ENCODE measurements around the gene HMX3.

The HMX3 gene

GRCh38 chr10:123135415-123136141 is at the start of gene HMX3:
Gene HMX3, plus strand, starts transcription at chr10:123135970. Its CDS starts 81 bp downstream, at chr10:123136051.
- DNase-seq = no peak

DNA sequence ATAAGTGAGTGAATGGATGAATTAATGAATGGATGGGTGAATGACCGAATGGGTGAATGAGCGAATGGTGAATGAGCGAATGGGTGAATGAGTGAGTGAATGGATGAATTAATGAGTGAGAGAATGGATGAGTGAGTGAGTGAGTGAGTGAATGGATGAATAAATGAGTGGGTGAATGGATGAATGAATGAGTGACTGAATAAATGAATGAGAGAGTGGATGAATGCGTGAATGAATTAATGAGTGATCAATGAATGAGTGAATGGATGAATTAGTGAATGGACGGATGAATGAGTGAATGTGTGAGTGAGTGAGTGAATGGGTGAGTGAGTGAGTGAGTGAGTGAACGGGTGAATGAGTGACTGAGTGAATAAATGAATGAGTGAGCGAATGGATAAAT is 49.5 kb upstream of the HMX3 start:
- DNase-seq = no peak

DNA sequence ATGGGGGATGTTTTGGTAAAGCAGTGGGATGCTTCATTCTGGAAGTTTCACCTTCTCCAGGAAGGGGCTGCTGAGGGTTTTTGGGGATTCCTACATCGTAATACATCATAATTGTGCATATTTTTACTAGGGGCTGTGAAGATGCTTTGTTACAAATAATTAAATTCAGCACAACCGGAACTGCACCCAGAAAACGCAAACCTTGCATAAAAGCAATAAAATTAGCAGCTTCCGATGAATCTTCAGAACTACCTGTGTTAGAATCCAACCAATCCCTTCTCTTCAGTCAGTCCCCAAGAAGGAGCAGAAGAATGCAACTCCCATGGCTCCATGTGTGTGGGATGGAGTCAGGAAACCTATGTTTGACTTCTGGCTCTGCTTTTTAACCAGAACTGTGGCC is 48.4 kb upstream of the HMX3 start:
- no peak for DNase-seq

GRCh38 chr10:123087786-123088185 is 48.0 kb upstream of the HMX3 start:
- no peak for DNase-seq

DNA sequence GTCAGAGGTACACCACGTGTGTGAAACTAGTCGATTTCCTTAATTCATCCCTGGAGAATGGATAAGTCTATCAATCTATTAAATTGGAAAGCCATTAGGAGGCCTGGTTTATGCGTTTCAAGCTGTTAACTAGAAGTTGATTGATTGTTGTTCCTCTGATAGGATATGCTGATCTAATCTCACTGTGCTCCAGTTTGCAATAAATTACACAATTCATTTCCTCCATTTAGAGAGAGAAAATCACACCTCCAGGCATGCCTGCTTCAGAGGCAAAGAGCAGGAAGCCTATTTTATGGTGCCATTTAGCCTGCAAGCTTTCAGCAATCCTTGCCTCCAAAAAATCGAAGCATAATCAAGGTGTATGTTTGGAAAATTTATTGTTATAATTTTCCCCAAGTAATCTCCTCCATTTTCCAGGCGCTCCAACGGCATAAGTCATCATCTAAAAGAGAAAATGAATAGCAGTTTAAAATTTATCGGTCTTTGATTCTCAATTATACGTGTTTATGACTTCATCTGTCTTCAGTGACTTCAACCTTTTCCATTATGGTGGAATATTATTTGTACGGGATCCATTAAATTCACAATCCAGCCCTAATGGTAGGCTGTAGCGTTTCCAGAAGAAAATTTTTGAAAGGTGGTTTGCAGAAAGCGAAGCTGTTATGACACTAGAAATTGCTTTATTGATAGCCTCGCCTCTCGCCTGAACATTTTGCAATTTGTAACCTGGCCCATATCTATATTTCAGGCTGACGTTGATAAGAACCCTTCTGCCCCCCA is 42.9 kb upstream of the HMX3 start:
- DNase-seq = no peak

GRCh38 chr10:123093489-123093888 is 42.3 kb upstream of the HMX3 start:
- no peak for DNase-seq

DNA sequence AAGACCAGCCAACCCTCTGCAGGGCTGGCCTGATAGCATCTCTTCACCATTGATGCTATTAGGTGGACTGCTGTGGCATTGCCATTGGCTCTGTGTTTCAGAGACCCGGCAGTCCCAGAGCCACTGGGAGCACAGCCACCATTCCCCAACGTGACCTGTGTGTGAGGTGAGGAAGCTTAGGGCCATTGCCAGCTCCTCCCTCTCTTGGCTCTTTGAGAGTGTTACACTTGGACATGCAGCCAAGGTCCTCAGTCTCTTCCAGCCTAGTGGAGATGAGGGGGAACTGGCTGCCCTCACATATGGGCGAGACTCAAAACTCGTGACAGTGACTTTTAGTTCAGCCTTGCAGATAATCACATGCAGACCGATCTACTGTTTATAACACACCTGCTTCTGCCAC is 39.3 kb upstream of the HMX3 start:
- DNase-seq = no peak

- DNase-seq = no peak
These were observed 38.7 kb upstream of the HMX3 start for GRCh38 chr10:123097039-123097438.

GRCh38 chr10:123100030-123100762 is 35.6 kb upstream of the HMX3 start:
- DNase-seq = no peak

- DNase-seq = no peak
These were observed 33.9 kb upstream of the HMX3 start for GRCh38 chr10:123101872-123102271.

- no peak for DNase-seq
These were observed 33.1 kb upstream of the HMX3 start for GRCh38 chr10:123102673-123103072.

DNA sequence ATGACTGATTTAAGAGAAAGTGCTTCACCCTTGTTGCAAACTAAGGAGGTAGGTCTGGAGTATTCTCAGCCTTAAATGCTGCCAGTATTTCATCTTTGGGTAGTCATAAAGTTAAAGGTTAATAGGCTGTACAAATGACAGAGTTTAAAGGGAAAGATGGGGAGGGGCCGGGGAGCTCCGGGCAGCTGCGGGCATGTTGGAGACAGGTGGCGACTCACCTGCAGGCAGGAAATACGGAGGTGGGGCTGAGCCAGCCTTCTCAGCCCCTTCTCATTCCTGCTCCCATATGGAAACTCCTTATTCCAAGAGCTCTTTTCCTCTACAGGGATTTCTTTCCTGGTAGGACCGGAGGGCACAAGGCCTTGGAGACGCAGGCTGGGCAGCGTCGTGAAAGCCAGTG is 31.8 kb upstream of the HMX3 start:
- no peak for DNase-seq

- DNase-seq = no peak
These were observed 26.3 kb upstream of the HMX3 start for GRCh38 chr10:123109466-123109865.

GRCh38 chr10:123117644-123118417 is 17.9 kb upstream of the HMX3 start:
- DNase-seq = no peak

GRCh38 chr10:123119081-123119480 is 16.7 kb upstream of the HMX3 start:
- no peak for DNase-seq

- no peak for DNase-seq
These were observed 9.5 kb upstream of the HMX3 start for GRCh38 chr10:123126246-123126645.

DNA sequence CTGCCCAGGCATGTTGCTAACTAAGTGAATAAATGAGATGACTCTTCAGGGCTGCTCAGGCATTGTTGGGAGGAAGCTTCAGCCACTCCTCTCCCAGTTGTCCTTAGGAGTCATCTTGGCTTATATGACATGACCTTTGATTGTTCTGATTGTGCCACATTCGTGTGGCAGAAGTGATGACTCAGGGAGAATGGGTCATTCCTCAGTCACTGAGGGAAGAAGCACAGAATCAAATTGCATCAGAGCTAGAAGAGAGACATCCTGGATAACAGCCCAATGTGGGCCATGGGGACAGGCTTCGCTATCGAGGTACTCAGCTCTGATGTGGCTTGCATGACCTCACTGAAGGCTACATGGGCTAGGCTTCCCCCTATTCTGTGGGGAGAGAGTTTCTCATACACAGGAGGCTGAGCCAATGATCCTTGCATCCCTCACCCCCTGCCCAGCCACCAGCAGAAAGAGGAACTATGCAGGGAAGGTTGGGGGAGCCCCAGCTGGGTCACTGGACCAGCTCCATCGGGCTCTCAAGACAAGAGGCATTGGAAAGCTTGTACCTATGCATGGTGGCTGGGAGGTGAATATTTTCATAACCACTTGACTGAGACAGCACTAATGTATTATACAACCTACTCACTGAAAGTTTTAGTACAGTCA is 6.0 kb upstream of the HMX3 start:
- no peak for DNase-seq

- DNase-seq = peak; percentile 94
These were observed 2.9 kb upstream of the HMX3 start for GRCh38 chr10:123132576-123133477.

DNA sequence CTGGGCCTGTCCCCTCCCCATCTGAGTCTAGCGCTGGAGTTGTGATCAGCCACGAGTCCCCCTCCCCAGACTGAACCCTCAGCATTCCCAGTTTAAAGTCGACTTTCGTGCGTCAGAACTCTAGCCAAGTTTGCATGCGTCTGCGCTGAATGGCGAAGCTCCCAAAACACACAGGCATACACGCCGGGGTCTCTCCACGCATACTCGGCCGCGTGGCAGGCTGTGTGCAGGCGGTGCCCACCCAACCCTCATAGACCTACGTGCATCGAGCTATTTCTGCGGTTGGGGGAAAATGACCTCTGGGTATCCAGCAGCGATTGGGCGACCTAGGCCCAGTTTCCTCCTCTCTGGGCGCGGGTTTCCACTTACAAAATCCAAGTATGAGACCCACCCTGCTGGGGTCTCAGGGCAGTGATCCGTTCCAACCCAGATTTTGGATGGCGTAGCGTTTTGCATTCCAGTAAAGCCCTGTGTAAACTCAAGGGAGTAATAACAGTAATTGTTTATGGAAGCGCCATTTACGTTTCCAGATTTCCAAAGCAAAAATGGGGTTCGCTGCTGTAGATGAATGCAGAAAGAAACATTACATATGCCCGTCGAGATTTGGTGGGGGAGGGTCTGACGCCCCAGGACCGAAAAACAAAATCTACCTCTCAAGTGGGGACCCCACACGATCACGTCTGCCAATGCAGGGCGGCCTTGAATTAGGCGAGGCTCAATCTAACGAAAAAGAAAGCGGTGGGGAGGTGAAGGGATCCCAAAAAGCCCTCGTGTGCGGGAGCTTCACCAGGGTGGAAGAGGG is 2.0 kb upstream of the HMX3 start:
- no peak for DNase-seq

DNA sequence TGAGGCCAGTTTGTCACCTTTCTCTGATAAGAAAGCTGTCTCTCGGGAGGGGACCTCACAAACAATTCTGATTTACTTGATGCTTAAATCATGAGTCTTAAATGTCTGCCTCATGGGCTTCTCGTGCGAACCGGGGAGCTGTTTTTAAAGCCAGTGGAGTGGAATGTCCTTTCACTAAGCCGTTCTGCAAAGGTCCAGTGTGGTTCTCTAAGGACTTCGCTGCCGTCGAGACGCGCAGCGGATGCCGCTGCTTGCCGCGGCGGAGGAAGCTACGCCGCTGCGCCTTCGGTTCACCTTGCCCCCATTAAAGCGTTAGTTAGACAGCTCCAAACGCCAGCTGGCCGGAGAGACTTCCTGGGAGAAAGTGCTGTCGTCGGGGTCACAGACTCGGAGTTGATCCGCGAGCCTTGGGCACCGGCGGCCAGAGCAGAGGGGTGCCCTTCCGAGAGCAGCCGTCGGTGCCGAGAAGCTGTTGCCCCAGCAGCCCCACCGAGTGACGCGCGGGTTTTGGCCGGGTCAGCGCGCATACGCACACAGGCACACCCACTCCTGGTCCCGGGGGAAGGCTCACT is 1.3 kb upstream of the HMX3 start:
- DNase-seq = no peak

Measured in hematopoietic multipotent progenitor cell treated with erythropoietin and hydrocortisone succinate and interleukin-3 and kit ligand, for 6 days (in vitro differentiated cells).